DOHH2 (cell line): ENCODE measurements around the gene ATP5PB.

Source experiments
- H3F3A ChIP-seq: fragments of 200-600 bp; sonication (generic), shearing (Covaris generic); 2 replicates; pipeline ENCODE4 v1.6.0; 2016; ENCODE audit warnings: antibody characterized with exemption, mild to moderate bottlenecking; ENCODE audit not compliant: control insufficient read depth, insufficient read depth
- H3K27ac ChIP-seq: fragments of 200-600 bp; sonication (generic); 2 replicates; pipeline ENCODE4 v1.5.1; 2014; ENCODE audit warnings: low read depth, mild to moderate bottlenecking, low read length, moderate library complexity
- H3K27me3 ChIP-seq: fragments of 200-600 bp; sonication (generic); 2 replicates; pipeline ENCODE4 v1.6.1; 2014; ENCODE audit warnings: mild to moderate bottlenecking, low read length, mixed read lengths; ENCODE audit not compliant: control insufficient read depth
- H3K36me3 ChIP-seq: fragments of 200-600 bp; sonication (generic); 2 replicates; pipeline ENCODE4 v1.6.1; 2014; ENCODE audit warnings: mild to moderate bottlenecking, low read length, moderate library complexity, mixed read lengths; ENCODE audit not compliant: control insufficient read depth
- H3K4me1 ChIP-seq: fragments of 200-600 bp; sonication (generic); 2 replicates; pipeline ENCODE4 v1.6.1; 2014; ENCODE audit warnings: mild to moderate bottlenecking, low read length, mixed read lengths; ENCODE audit not compliant: control insufficient read depth
- H3K4me2 ChIP-seq: fragments of 200-600 bp; sonication (generic); 2 replicates; pipeline ENCODE4 v1.6.0; 2014; ENCODE audit warnings: mild to moderate bottlenecking, low read length, moderate library complexity
- H3K4me3 ChIP-seq: fragments of 200-600 bp; sonication (generic); 2 replicates; pipeline ENCODE4 v1.5.1; 2014; ENCODE audit warnings: mild to moderate bottlenecking, low read length, mixed read lengths
- H3K79me2 ChIP-seq: fragments of 200-600 bp; sonication (generic); 2 replicates; pipeline ENCODE4 v1.6.1; 2014; ENCODE audit warnings: mild to moderate bottlenecking, low read length, mixed read lengths; ENCODE audit not compliant: control insufficient read depth
- H3K9me2 ChIP-seq: fragments of 200-600 bp; sonication (generic); replicated peaks from 2 replicates; pipeline ENCODE4 v1.6.1; 2014; ENCODE audit warnings: mild to moderate bottlenecking, low read length, mixed read lengths; ENCODE audit not compliant: control insufficient read depth
- H3K9me3 ChIP-seq: fragments of 200-600 bp; sonication (generic); 2 replicates; pipeline ENCODE4 v1.6.1; 2014; ENCODE audit warnings: antibody characterized with exemption, low read length, mixed read lengths; ENCODE audit not compliant: control insufficient read depth, insufficient read depth
- H4K20me1 ChIP-seq: fragments of 200-600 bp; sonication (generic); 2 replicates; pipeline ENCODE4 v1.6.0; 2014; ENCODE audit warnings: low read depth, mild to moderate bottlenecking, antibody characterized with exemption, low read length, moderate library complexity; ENCODE audit not compliant: control insufficient read depth, insufficient read depth
- CTCF ChIP-seq: fragments of 200-600 bp; sonication (generic); IDR thresholded peaks from one replicate; pipeline ENCODE4 v1.5.1; 2014; ENCODE audit warnings: antibody characterized with exemption, mild to moderate bottlenecking, low read depth, low read length; ENCODE audit not compliant: poor library complexity, severe bottlenecking
- EZH2phosphoT487 ChIP-seq: fragments of 200-600 bp; sonication (generic); IDR thresholded peaks from 2 replicates; pipeline ENCODE4 v1.6.1; 2017; ENCODE audit warnings: borderline replicate concordance, mild to moderate bottlenecking, antibody characterized with exemption, low read length, moderate library complexity, mixed read lengths

Gene ATP5PB

GRCh38 chr1:111505641-111506119 lies 56.4 kb downstream of the ATP5PB start:
- H3K4me1 ChIP-seq: peaks cover 76% of the 10 kb centered on the region
- peak overlapping the region; percentile 95 for H3K4me2 ChIP-seq
- no peak for TF ChIP-seq EZH2phosphoT487
- TF ChIP-seq CTCF: no peak
- peaks cover 21% of the 10 kb centered on the region for H3F3A ChIP-seq
- H3K27ac ChIP-seq: peak overlapping the region; percentile 99
- no peaks in the 10 kb centered on the region for H3K9me3 ChIP-seq
- no peaks in the 10 kb centered on the region for H3K27me3 ChIP-seq
- no peaks in the 10 kb centered on the region for H4K20me1 ChIP-seq
- H3K79me2 ChIP-seq: no peaks in the 10 kb centered on the region
- H3K36me3 ChIP-seq: no peaks in the 10 kb centered on the region
- H3K9me2 ChIP-seq: no peaks in the 10 kb centered on the region
- peak overlapping the region; percentile 67 for H3K4me3 ChIP-seq

- Histone ChIP-seq H3K36me3 (no peaks in the 10 kb centered on the region), H3K9me2 (no peaks in the 10 kb centered on the region), H4K20me1 (no peaks in the 10 kb centered on the region), H3K79me2 (no peaks in the 10 kb centered on the region), H3K27ac (peak overlapping the region; percentile 99), H3K4me3 (peak overlapping the region; percentile 67), H3F3A (peaks cover 21% of the 10 kb centered on the region), H3K4me2 (peak overlapping the region; percentile 95), H3K27me3 (no peaks in the 10 kb centered on the region), H3K9me3 (no peaks in the 10 kb centered on the region), H3K4me1 (peaks cover 85% of the 10 kb centered on the region)
- no peak for TF ChIP-seq EZH2phosphoT487
- TF ChIP-seq CTCF: no peak
These were observed 57.3 kb downstream of the ATP5PB start for GRCh38 chr1:111506561-111506960.

GRCh38 chr1:111507411-111508201 lies 58.3 kb downstream of the ATP5PB start:
- H3K27ac ChIP-seq: peak overlapping the region; percentile 99
- H3K4me2 ChIP-seq: peak overlapping the region; percentile 99
- no peaks in the 10 kb centered on the region for H3K36me3 ChIP-seq
- peak overlapping the region; percentile 78 for H3K4me3 ChIP-seq
- H3K79me2 ChIP-seq: no peaks in the 10 kb centered on the region
- peaks cover 21% of the 10 kb centered on the region for H3F3A ChIP-seq
- TF ChIP-seq EZH2phosphoT487 (no peak), CTCF (no peak)
- no peaks in the 10 kb centered on the region for H4K20me1 ChIP-seq
- H3K4me1 ChIP-seq: peaks cover 88% of the 10 kb centered on the region
- no peaks in the 10 kb centered on the region for H3K27me3 ChIP-seq
- H3K9me2 ChIP-seq: no peaks in the 10 kb centered on the region
- no peaks in the 10 kb centered on the region for H3K9me3 ChIP-seq
